Upper lobe of right lung (tissue), 1 donor: Measurements from ENCODE around the gene RETN. TPM values are rescaled to one million over a fixed set of nuclear protein-coding genes. Genes with fewer than 3 reads are reported as not detected.

Source experiments
- ATAC-seq: fragments of 200-7000 bp; cut with Tn5 transposase; one replicate; pipeline ENCODE4 v1.9.1; 2020; ENCODE audit warnings: mild to moderate bottlenecking, moderate library complexity
- DNase-seq: peaks from one replicate; pipeline ENCODE4 v3.0.0-alpha.2; 2020
- H3K27ac ChIP-seq: fragments of 200-600 bp; one replicate; pipeline ENCODE4 v1.8.0; 2022
- H3K27me3 ChIP-seq: fragments of 200-600 bp; one replicate; pipeline ENCODE4 v1.8.0; 2022; ENCODE audit warnings: mild to moderate bottlenecking
- H3K36me3 ChIP-seq: fragments of 200-600 bp; one replicate; pipeline ENCODE4 v1.8.0; 2022
- H3K4me1 ChIP-seq: fragments of 200-600 bp; one replicate; pipeline ENCODE4 v1.8.0; 2022
- H3K4me3 ChIP-seq: fragments of 200-600 bp; one replicate; pipeline ENCODE4 v1.8.0; 2022; ENCODE audit warnings: mild to moderate bottlenecking
- H3K9me3 ChIP-seq: fragments of 200-600 bp; one replicate; pipeline ENCODE4 v1.8.0; 2022
- CTCF ChIP-seq: fragments of 200-600 bp; IDR thresholded peaks from one replicate; pipeline ENCODE4 v1.8.0; 2022; ENCODE audit warnings: antibody characterized with exemption
- intact Hi-C: fragments of 100-400 bp; cut with DNase I; formaldehyde crosslinking; loops from one replicate; pipeline ENCODE4 v1.11.0; 2022
- total RNA-seq: library from RNA; stranded (reverse); fragmentation: NEBNext Ultra II Directional; extraction: Animal tissue kit (Norgen Biotek cat#: 25700); gene quantifications from one replicate; pipeline ENCODE4 v1.2.1, GENCODE V29; 2021
- donor health status: DM: no; HTN: yes; CAD: no; lungs with severe emphysema.

RETN gene
- total RNA-seq, 1 donor from 2014 or later: 12.5 TPM

DNA sequence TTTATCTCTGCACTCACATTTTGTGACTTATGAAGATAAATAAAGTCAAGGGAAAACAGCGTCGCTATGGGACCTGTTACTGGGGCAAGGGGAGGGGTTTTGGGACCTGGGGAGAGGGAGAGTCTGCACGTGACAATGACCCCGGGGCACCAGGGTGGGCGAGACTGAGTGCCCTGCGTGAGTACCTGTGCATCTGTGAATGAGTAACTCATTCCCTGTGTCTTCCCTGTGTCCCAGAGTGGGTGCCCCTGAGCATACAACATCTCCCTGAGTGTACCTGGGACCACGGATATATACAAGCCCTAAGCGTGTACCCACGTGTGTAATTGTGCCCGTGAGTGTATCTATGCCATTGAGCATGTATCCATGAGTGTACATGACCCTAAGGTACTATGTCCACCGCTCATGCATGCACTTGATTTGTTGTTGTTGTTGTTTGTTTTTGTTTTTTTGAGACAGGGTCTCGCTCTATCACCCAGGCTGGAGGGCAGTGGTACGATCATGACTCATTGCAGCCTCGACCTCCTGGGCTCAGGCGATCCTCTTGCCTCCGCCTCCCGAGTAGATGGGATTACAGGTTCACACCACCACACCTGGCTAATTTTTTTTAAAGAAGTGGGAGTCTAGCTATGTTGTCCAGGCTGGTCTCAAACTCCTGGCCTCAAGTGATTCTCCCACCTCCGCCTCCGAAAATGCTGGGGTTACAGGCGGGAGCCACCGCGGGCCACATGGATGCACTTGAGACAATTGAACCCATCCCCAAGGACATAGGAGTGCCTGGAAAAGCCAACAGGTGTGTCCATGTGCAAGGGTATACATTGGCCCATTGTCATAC is 11.1 kb downstream of the RETN start:
- Histone ChIP-seq H3K4me1 (peaks cover 6% of the 10 kb centered on the region), H3K9me3 (no peaks in the 10 kb centered on the region), H3K27ac (no peak overlapping the region), H3K36me3 (peaks cover 22% of the 10 kb centered on the region), H3K27me3 (no peaks in the 10 kb centered on the region), H3K4me3 (peak overlapping the region; percentile 100)
- TF ChIP-seq CTCF: no peak
- DNase-seq: no peak
- ATAC-seq: no peak
- intact Hi-C loops: loop anchor here (10.0 kb wide), 1 partner anchor 125 kb away; no protein-coding TSS in a partner anchor

- ATAC-seq: peak; percentile 91
- peak; percentile 91 for TF ChIP-seq CTCF
- intact Hi-C loops: loop anchor here (10.0 kb wide), 1 partner anchor 124 kb away; no protein-coding TSS in a partner anchor
These were observed 11.9 kb downstream of the RETN start, which contains the start of gene TRAPPC5 for GRCh38 chr19:7680606-7681339. TRAPPC5 (plus strand) TSS chr19:7680833; CDS start chr19:7682254, 1,421 bp downstream.

DNA sequence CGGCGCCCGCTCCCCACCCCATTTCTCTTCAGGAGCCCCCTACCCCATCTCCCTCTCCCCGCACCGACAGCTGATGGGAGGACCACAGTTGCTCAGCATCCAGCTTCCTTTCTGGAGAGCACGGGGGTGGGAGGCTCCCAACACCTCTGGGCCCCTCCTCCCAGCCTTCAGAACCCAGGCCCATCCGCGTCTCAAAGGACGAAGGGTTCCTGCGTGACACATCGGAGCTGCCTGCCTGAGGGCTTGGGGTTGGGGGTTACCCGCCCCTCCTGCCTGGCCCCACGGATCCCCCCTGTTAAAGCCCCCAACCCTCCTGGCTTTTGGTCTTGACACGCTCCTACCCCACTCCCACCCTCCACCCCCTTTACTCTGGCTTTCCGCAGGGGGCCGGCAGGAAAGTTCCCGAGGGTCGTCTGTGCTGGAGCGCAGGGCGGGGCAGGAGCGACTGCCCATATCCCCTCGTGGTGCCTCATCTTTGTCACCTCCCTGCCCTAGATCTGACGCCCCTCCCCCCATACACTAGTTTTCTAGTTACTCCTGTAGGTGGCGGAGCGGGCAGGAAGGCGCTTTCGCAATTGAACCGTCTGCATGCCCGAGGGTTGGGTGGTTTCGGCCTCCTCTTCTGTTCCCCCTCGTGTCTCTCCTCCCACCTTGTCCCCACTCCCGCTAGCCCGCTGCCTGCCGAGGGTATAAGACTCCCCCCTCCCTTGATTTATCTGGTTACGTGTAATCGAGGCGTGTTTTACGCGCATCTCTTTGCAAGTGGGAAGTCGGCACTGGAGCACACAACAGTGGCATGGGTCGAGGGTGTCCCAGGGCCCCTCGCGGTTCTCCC is 12.7 kb downstream of the RETN start:
- Histone ChIP-seq H3K36me3 (peaks cover 25% of the 10 kb centered on the region), H3K27me3 (no peaks in the 10 kb centered on the region), H3K4me1 (peaks cover 6% of the 10 kb centered on the region), H3K27ac (peak overlapping the region; percentile 92), H3K9me3 (no peaks in the 10 kb centered on the region), H3K4me3 (peak overlapping the region; percentile 100)
- intact Hi-C loops: loop anchor here (10.0 kb wide), 1 partner anchor 123 kb away; no protein-coding TSS in a partner anchor
- ATAC-seq (peak; percentile 69), DNase-seq (peak; percentile 90)
- peak; percentile 39 for TF ChIP-seq CTCF

More at GRCh38 chr19:7680606-7681339, 11.9 kb downstream of the RETN start, which contains the start of gene TRAPPC5:
- DNase-seq: peak; percentile 94
- Histone ChIP-seq H3K36me3 (peaks cover 25% of the 10 kb centered on the region), H3K9me3 (no peaks in the 10 kb centered on the region), H3K4me1 (peaks cover 6% of the 10 kb centered on the region), H3K27me3 (no peaks in the 10 kb centered on the region), H3K27ac (peak within 1 kb of the TSS; percentile 92), H3K4me3 (peak within 1 kb of the TSS; percentile 100)

- peak overlapping the region; percentile 100 for H3K4me3 ChIP-seq
- no peak for TF ChIP-seq CTCF
- no peak for ATAC-seq
- intact Hi-C loops: loop anchor here (10.0 kb wide), 1 partner anchor 122 kb away; no protein-coding TSS in a partner anchor
- H3K36me3 ChIP-seq: peaks cover 25% of the 10 kb centered on the region
- no peaks in the 10 kb centered on the region for H3K27me3 ChIP-seq
- H3K9me3 ChIP-seq: no peaks in the 10 kb centered on the region
- H3K4me1 ChIP-seq: peaks cover 6% of the 10 kb centered on the region
- H3K27ac ChIP-seq: no peak overlapping the region
- no peak for DNase-seq
These were observed 13.5 kb downstream of the RETN start for GRCh38 chr19:7682175-7682855.
